IMR-90 (cell line): ENCODE data around the gene RNF144A.

Source experiments
- BHLHE40 ChIP-seq: fragments of 150-350 bp; IDR thresholded peaks from 2 replicates; pipeline ENCODE4 v1.6.1; 2016; ENCODE audit warnings: mild to moderate bottlenecking, low read depth, low read length
- CEBPB ChIP-seq: IDR thresholded peaks from 2 replicates; pipeline ENCODE4 v1.6.1; 2012; ENCODE audit warnings: low read depth, low read length, improper control_type of control experiment
- CTCF ChIP-seq: conservative IDR thresholded peaks from 2 replicates; pipeline ENCODE4 v1.5.1; 2012; ENCODE audit warnings: mild to moderate bottlenecking, low read depth, low read length, improper control_type of control experiment
- MAFK ChIP-seq: IDR thresholded peaks from 2 replicates; pipeline ENCODE4 v1.6.1; 2012; ENCODE audit warnings: low read depth, low read length, improper control_type of control experiment
- MAZ ChIP-seq: IDR thresholded peaks from 2 replicates; pipeline ENCODE4 v1.6.1; 2012; ENCODE audit warnings: low read depth, mild to moderate bottlenecking, low read length, improper control_type of control experiment, moderate library complexity, borderline replicate concordance
- MXI1 ChIP-seq: IDR thresholded peaks from 2 replicates; pipeline ENCODE4 v1.6.1; 2012; ENCODE audit warnings: low read depth, mild to moderate bottlenecking, low read length, moderate library complexity, borderline replicate concordance
- NFE2L2 ChIP-seq: fragments of 150-350 bp; IDR thresholded peaks from 2 replicates; pipeline ENCODE4 v1.6.1; 2016; ENCODE audit warnings: low read depth, mild to moderate bottlenecking, low read length
- POLR2A ChIP-seq: IDR thresholded peaks from 2 replicates; pipeline ENCODE4 v1.6.1; 2012; ENCODE audit warnings: mild to moderate bottlenecking, low read depth, low read length
- RCOR1 ChIP-seq: IDR thresholded peaks from 2 replicates; pipeline ENCODE4 v1.6.1; 2012; ENCODE audit warnings: mild to moderate bottlenecking, low read length, improper control_type of control experiment; ENCODE audit not compliant: insufficient replicate concordance
- RFX5 ChIP-seq: IDR thresholded peaks from 2 replicates; pipeline ENCODE4 v1.8.0; 2012; ENCODE audit warnings: low read depth, mild to moderate bottlenecking, low read length, moderate library complexity
- USF2 ChIP-seq: fragments of 150-350 bp; IDR thresholded peaks from 2 replicates; pipeline ENCODE4 v1.6.1; 2017; ENCODE audit warnings: mild to moderate bottlenecking, antibody characterized with exemption, low read length, low read depth

- TF ChIP-seq USF2 (no peak), CEBPB (no peak), CTCF (no peak), MAFK (no peak), POLR2A (no peak), RCOR1 (no peak), MAZ (no peak), MXI1 (no peak), BHLHE40 (no peak), RFX5 (no peak), NFE2L2 (no peak)
Observed at GRCh38 chr2:7017671-7018281, 100.6 kb downstream of the RNF144A start.
